ENCODE measurements around the gene PID1. TPM values are rescaled to one million over a fixed set of nuclear protein-coding genes. Genes with fewer than 3 reads are reported as not detected.

The PID1 gene
- total and polyA plus RNA-seq, 4 donors, result 13.3 to 52.0 (median 45.7) TPM

GRCh38 chr2:229287823-229288222, 16.7 kb upstream of the PID1 start:
- H3K4me1 ChIP-seq (ENCODE audit: control insufficient read depth in 4 of 4, insufficient read depth in 4 of 4, low read length in 3 of 4), result no peaks in the 10 kb centered on the region
- 66% methylated on average over 1 of the region's 1 CpG for WGBS
- H3K9ac ChIP-seq (ENCODE audit: low read depth in 1 of 2, low read length in 2 of 2), result no peak overlapping the region

DNA sequence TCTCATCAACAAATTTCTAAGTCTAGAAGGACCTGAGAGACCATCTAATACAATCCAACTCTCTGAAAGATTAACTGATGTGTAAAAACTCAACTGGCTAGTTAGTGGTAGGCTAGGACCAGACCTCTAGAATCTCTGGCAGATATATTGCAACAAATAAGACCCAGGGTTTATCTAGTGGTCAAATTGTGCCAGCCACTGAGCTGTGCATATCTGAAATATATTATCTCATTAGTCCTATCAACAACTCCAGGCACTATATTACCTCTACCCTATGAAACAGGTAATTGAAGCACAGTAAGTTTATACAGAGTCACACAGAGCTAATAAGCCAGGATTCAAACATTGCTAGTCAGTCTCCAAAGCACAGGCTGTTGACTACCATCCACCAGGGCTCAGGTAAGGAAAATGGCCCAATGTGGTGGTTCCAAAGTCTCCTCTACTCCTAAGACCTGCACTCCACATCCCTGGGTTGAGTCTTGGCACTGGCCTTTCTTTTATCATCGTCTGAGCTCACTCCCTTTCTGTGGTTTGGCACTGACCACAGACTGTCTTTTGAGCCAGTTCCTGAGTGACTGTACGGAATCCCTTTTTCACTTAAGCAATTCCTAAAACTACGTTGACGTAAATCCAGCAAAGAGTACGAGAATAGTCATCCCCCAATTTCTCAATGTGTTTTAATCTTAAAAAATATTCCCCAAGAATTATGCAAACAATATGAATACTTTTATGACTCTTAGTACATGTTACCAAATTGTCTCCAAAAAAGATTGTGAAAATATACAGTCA, 11.9 kb upstream of the PID1 start:
- Histone ChIP-seq H3K9me3 (ENCODE audit: control insufficient read depth in 4 of 4, low read length in 3 of 4) (no peaks in the 10 kb centered on the region), H3K27ac (ENCODE audit: low read depth in 1 of 2, low read length in 2 of 2) (no peak overlapping the region), H3K9ac (ENCODE audit: low read depth in 1 of 2, low read length in 2 of 2) (no peak overlapping the region), H3K36me3 (ENCODE audit: control insufficient read depth in 4 of 4, insufficient read depth in 3 of 4, low read depth in 1 of 4, low read length in 3 of 4) (no peaks in the 10 kb centered on the region), H3K4me1 (ENCODE audit: control insufficient read depth in 4 of 4, insufficient read depth in 4 of 4, low read length in 3 of 4) (no peaks in the 10 kb centered on the region), H3K4me3 (ENCODE audit: low read depth in 1 of 3, low read length in 3 of 3) (no peak overlapping the region), H3K27me3 (ENCODE audit: control insufficient read depth in 4 of 4, insufficient read depth in 4 of 4, low read length in 3 of 4) (no peaks in the 10 kb centered on the region)
- WGBS, result 71% methylated on average over 5 of the region's 5 CpGs
- DNase-seq (ENCODE audit: low spot score), result no peak
- no peak for TF ChIP-seq EGR1 (IDR thresholded peaks at IDR 0.05; ENCODE audit: low read depth in 2 of 2)
- no peak for TF ChIP-seq HNF4G (IDR thresholded peaks at IDR 0.05)
- TF ChIP-seq, protein P1, sequence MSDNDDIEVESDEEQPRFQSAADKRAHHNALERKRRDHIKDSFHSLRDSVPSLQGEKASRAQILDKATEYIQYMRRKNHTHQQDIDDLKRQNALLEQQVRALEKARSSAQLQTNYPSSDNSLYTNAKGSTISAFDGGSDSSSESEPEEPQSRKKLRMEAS (IDR thresholded peaks at IDR 0.05), result no peak
- TF ChIP-seq RXRA (IDR thresholded peaks at IDR 0.05), result no peak
- no peak for TF ChIP-seq JUND (IDR thresholded peaks at IDR 0.05)
- TF ChIP-seq, protein P2, sequence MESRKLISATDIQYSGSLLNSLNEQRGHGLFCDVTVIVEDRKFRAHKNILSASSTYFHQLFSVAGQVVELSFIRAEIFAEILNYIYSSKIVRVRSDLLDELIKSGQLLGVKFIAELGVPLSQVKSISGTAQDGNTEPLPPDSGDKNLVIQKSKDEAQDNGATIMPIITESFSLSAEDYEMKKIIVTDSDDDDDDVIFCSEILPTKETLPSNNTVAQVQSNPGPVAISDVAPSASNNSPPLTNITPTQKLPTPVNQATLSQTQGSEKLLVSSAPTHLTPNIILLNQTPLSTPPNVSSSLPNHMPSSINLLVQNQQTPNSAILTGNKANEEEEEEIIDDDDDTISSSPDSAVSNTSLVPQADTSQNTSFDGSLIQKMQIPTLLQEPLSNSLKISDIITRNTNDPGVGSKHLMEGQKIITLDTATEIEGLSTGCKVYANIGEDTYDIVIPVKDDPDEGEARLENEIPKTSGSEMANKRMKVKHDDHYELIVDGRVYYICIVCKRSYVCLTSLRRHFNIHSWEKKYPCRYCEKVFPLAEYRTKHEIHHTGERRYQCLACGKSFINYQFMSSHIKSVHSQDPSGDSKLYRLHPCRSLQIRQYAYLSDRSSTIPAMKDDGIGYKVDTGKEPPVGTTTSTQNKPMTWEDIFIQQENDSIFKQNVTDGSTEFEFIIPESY (IDR thresholded peaks at IDR 0.05), result no peak
- no peak for TF ChIP-seq RAD21 (IDR thresholded peaks at IDR 0.05)
- TF ChIP-seq TAF1 (conservative IDR thresholded peaks at IDR 0.05), result no peak

More at GRCh38 chr2:229287823-229288222, 16.7 kb upstream of the PID1 start:
- Histone ChIP-seq H3K9me3 (ENCODE audit: control insufficient read depth in 4 of 4, low read length in 3 of 4) (no peaks in the 10 kb centered on the region), H3K27ac (ENCODE audit: low read depth in 1 of 2, low read length in 2 of 2) (no peak overlapping the region), H3K36me3 (ENCODE audit: control insufficient read depth in 4 of 4, insufficient read depth in 3 of 4, low read depth in 1 of 4, low read length in 3 of 4) (no peaks in the 10 kb centered on the region), H3K4me3 (ENCODE audit: low read depth in 1 of 3, low read length in 3 of 3) (no peak overlapping the region), H3K27me3 (ENCODE audit: control insufficient read depth in 4 of 4, insufficient read depth in 4 of 4, low read length in 3 of 4) (no peaks in the 10 kb centered on the region)
- TF ChIP-seq NR2F2 (IDR thresholded peaks at IDR 0.05) (no peak), EGR1 (IDR thresholded peaks at IDR 0.05; ENCODE audit: low read depth in 2 of 2) (no peak)
- no peak for DNase-seq (ENCODE audit: low spot score)

DNA sequence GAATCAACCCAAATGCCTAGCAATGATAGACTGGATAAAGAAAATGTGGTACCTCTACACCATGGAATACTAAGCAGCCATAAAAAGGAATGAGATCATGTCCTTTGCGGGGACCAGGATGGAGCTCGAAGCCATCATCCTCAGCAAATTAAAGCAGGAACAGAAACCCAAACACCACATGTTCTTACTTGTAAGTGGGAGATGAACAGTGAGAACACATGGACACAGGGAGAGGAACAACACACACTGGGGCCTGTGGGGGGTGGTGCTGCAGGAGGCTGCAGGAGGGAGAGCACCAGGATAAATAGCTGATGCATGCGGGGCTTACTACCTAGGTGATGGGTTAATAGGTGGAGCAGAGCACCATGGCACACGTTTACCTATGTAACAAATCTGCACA, 8.4 kb upstream of the PID1 start:
- Histone ChIP-seq H3K4me3 (ENCODE audit: low read depth in 1 of 3, low read length in 3 of 3) (no peak overlapping the region), H3K27ac (ENCODE audit: low read depth in 1 of 2, low read length in 2 of 2) (no peak overlapping the region), H3K36me3 (ENCODE audit: control insufficient read depth in 4 of 4, insufficient read depth in 3 of 4, low read depth in 1 of 4, low read length in 3 of 4) (no peaks in the 10 kb centered on the region), H3K27me3 (ENCODE audit: control insufficient read depth in 4 of 4, insufficient read depth in 4 of 4, low read length in 3 of 4) (no peaks in the 10 kb centered on the region), H3K4me1 (ENCODE audit: control insufficient read depth in 4 of 4, insufficient read depth in 4 of 4, low read length in 3 of 4) (no peaks in the 10 kb centered on the region), H3K9ac (ENCODE audit: low read depth in 1 of 2, low read length in 2 of 2) (no peak overlapping the region), H3K9me3 (ENCODE audit: control insufficient read depth in 4 of 4, low read length in 3 of 4) (no peaks in the 10 kb centered on the region)
- WGBS, result 92% methylated on average over 4 of the region's 4 CpGs
- TF ChIP-seq GABPA (IDR thresholded peaks at IDR 0.05 in 1 of 2, conservative IDR thresholded peaks at IDR 0.05 in 1 of 2), result no peak
- TF ChIP-seq FOXA1 (IDR thresholded peaks at IDR 0.05), result no peak
- no peak for TF ChIP-seq SP1 (IDR thresholded peaks at IDR 0.05)
- DNase-seq (ENCODE audit: low spot score), result no peak

GRCh38 chr2:229275506-229275905, 4.4 kb upstream of the PID1 start:
- Histone ChIP-seq H3K27me3 (ENCODE audit: control insufficient read depth in 4 of 4, insufficient read depth in 4 of 4, low read length in 3 of 4) (no peaks in the 10 kb centered on the region), H3K36me3 (ENCODE audit: control insufficient read depth in 4 of 4, insufficient read depth in 3 of 4, low read depth in 1 of 4, low read length in 3 of 4) (no peaks in the 10 kb centered on the region), H3K27ac (ENCODE audit: low read depth in 1 of 2, low read length in 2 of 2) (no peak overlapping the region), H3K4me3 (ENCODE audit: low read depth in 1 of 3, low read length in 3 of 3) (no peak overlapping the region), H3K9me3 (ENCODE audit: control insufficient read depth in 4 of 4, low read length in 3 of 4) (no peaks in the 10 kb centered on the region), H3K4me1 (ENCODE audit: control insufficient read depth in 4 of 4, insufficient read depth in 4 of 4, low read length in 3 of 4) (peaks cover 0 to 20% (median 13%) of the 10 kb centered on the region in 4 donors), H3K9ac (ENCODE audit: low read depth in 1 of 2, low read length in 2 of 2) (no peak overlapping the region)
- no peak for DNase-seq (ENCODE audit: low spot score)
- TF ChIP-seq HNF4G (IDR thresholded peaks at IDR 0.05) (no peak), RAD21 (IDR thresholded peaks at IDR 0.05) (no peak), EGR1 (IDR thresholded peaks at IDR 0.05; ENCODE audit: low read depth in 2 of 2) (no peak), NR2F2 (IDR thresholded peaks at IDR 0.05) (no peak), HNF4A (conservative IDR thresholded peaks at IDR 0.05) (no peak), SP1 (IDR thresholded peaks at IDR 0.05) (no peak), FOXA1 (IDR thresholded peaks at IDR 0.05) (no peak)
- TF ChIP-seq, protein P2 (IDR thresholded peaks at IDR 0.05), result no peak
- TF ChIP-seq, protein P3, sequence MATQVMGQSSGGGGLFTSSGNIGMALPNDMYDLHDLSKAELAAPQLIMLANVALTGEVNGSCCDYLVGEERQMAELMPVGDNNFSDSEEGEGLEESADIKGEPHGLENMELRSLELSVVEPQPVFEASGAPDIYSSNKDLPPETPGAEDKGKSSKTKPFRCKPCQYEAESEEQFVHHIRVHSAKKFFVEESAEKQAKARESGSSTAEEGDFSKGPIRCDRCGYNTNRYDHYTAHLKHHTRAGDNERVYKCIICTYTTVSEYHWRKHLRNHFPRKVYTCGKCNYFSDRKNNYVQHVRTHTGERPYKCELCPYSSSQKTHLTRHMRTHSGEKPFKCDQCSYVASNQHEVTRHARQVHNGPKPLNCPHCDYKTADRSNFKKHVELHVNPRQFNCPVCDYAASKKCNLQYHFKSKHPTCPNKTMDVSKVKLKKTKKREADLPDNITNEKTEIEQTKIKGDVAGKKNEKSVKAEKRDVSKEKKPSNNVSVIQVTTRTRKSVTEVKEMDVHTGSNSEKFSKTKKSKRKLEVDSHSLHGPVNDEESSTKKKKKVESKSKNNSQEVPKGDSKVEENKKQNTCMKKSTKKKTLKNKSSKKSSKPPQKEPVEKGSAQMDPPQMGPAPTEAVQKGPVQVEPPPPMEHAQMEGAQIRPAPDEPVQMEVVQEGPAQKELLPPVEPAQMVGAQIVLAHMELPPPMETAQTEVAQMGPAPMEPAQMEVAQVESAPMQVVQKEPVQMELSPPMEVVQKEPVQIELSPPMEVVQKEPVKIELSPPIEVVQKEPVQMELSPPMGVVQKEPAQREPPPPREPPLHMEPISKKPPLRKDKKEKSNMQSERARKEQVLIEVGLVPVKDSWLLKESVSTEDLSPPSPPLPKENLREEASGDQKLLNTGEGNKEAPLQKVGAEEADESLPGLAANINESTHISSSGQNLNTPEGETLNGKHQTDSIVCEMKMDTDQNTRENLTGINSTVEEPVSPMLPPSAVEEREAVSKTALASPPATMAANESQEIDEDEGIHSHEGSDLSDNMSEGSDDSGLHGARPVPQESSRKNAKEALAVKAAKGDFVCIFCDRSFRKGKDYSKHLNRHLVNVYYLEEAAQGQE (IDR thresholded peaks at IDR 0.05), result no peak
